SH-SY5Y (cell line): ENCODE measurements around the gene NOTCH3.

Source experiments
- GATA2 ChIP-seq: IDR thresholded peaks from 2 replicates; pipeline ENCODE4 v1.6.1; 2011; ENCODE audit warnings: mild to moderate bottlenecking, low read depth, low read length
- GATA3 ChIP-seq: IDR thresholded peaks from 2 replicates; pipeline ENCODE4 v1.6.1; 2011; ENCODE audit warnings: low read depth, mild to moderate bottlenecking, low read length, moderate library complexity

GRCh38 chr19:15246198-15246481, 45.3 kb upstream of the NOTCH3 start:
- TF ChIP-seq GATA2 (no peak), GATA3 (no peak)
